Neural progenitor cell (in vitro differentiated cells): ENCODE measurements around the gene NOP58. TPM values are rescaled to one million over a fixed set of nuclear protein-coding genes. Genes with fewer than 3 reads are reported as not detected.
A peak's percentile ranks its signal among the peaks of the same experiment; 100 is the strongest.

Experiments
- DNase-seq: peaks from one replicate; pipeline ENCODE4 v3.0.0-alpha.2; 2016; ENCODE audit warnings: low spot score
- H2AFZ ChIP-seq: fragments of 200-600 bp; sonication (generic); replicated peaks from 2 replicates; pipeline ENCODE4 v1.6.1; 2016; ENCODE audit warnings: antibody characterized with exemption
- H3F3A ChIP-seq: fragments of 200-600 bp; sonication (generic); 2 replicates; pipeline ENCODE4 v1.6.1; 2016; ENCODE audit warnings: antibody characterized with exemption, low read depth
- H3K27ac ChIP-seq: fragments of 200-600 bp; sonication (generic); 2 replicates; pipeline ENCODE4 v1.5.1; 2016; ENCODE audit warnings: mild to moderate bottlenecking
- H3K27me3 ChIP-seq: fragments of 200-600 bp; sonication (generic); 2 replicates; pipeline ENCODE4 v1.6.1; 2016; ENCODE audit warnings: mild to moderate bottlenecking, moderate library complexity
- H3K36me3 ChIP-seq: fragments of 200-600 bp; sonication (generic); 2 replicates; pipeline ENCODE4 v1.5.1; 2016
- H3K4me1 ChIP-seq: fragments of 200-600 bp; sonication (generic); 2 replicates; pipeline ENCODE4 v1.6.1; 2016; ENCODE audit warnings: mixed run types
- H3K4me2 ChIP-seq: fragments of 200-600 bp; sonication (generic); 2 replicates; pipeline ENCODE4 v1.6.1; 2016
- H3K4me3 ChIP-seq: fragments of 200-600 bp; sonication (generic); 2 replicates; pipeline ENCODE4 v1.5.1; 2016
- H3K79me2 ChIP-seq: fragments of 200-600 bp; sonication (generic); 2 replicates; pipeline ENCODE4 v1.6.1; 2016; ENCODE audit warnings: low read depth
- H3K9ac ChIP-seq: fragments of 200-600 bp; sonication (generic); 2 replicates; pipeline ENCODE4 v1.6.1; 2016
- H3K9me3 ChIP-seq: fragments of 200-600 bp; sonication (generic); 2 replicates; pipeline ENCODE4 v1.5.1; 2016; ENCODE audit warnings: low read depth
- H4K20me1 ChIP-seq: fragments of 200-600 bp; sonication (generic); 2 replicates; pipeline ENCODE4 v1.6.1; 2016; ENCODE audit warnings: low read depth
- H3K27ac Mint-ChIP-seq: 3 replicates; pipeline ENCODE4 v1.8.0; 2021; ENCODE audit warnings: mixed read lengths
- H3K27me3 Mint-ChIP-seq: 2 replicates; pipeline ENCODE4 v1.8.0; 2022; ENCODE audit warnings: low read depth, mild to moderate bottlenecking, inconsistent platforms, moderate library complexity, mixed read lengths; ENCODE audit not compliant: insufficient read depth
- H3K36me3 Mint-ChIP-seq: 3 replicates; pipeline ENCODE4 v1.8.0; 2021; ENCODE audit warnings: mixed read lengths
- H3K4me1 Mint-ChIP-seq: 3 replicates; pipeline ENCODE4 v1.8.0; 2021; ENCODE audit warnings: mixed read lengths
- H3K4me3 Mint-ChIP-seq: 3 replicates; pipeline ENCODE4 v1.8.0; 2021; ENCODE audit warnings: mild to moderate bottlenecking, moderate library complexity, mixed read lengths
- H3K9me3 Mint-ChIP-seq: 3 replicates; pipeline ENCODE4 v1.8.0; 2020; ENCODE audit warnings: mixed read lengths
- CTCF ChIP-seq: fragments of 200-600 bp; sonication (generic); IDR thresholded peaks from 2 replicates; pipeline ENCODE4 v1.5.1; 2017; ENCODE audit warnings: antibody characterized with exemption, mild to moderate bottlenecking
- EZH2 ChIP-seq: fragments of 200-600 bp; sonication (generic); IDR thresholded peaks from 2 replicates; pipeline ENCODE4 v1.6.1; 2017; ENCODE audit warnings: antibody characterized with exemption, mild to moderate bottlenecking, moderate library complexity
- EZH2phosphoT487 ChIP-seq: fragments of 200-600 bp; sonication (generic); IDR thresholded peaks from 2 replicates; pipeline ENCODE4 v1.6.1; 2017; ENCODE audit warnings: antibody characterized with exemption
- total RNA-seq: library from RNA; depleted of rRNA; stranded (reverse); fragments of >200 nt; gene quantifications from 2 replicates; pipeline ENCODE4 v1.2.3, GENCODE V29; 2015; ENCODE audit warnings: low replicate concordance

NOP58 gene
- total RNA-seq, 1 donor from 2014 or later = 112 TPM

- peaks cover 2% of the 10 kb centered on the region for H3K9me3 Mint-ChIP-seq
- Histone ChIP-seq H4K20me1 (no peaks in the 10 kb centered on the region), H3K79me2 (no peaks in the 10 kb centered on the region), H3K9me3 (no peaks in the 10 kb centered on the region), H3K4me3 (no peak overlapping the region), H3K36me3 (no peaks in the 10 kb centered on the region), H3K27ac (no peak overlapping the region), H3F3A (no peaks in the 10 kb centered on the region), H3K4me2 (no peak overlapping the region), H2AFZ (peak overlapping the region; percentile 26), H3K27me3 (no peaks in the 10 kb centered on the region), H3K9ac (no peak overlapping the region), H3K4me1 (no peaks in the 10 kb centered on the region)
- TF ChIP-seq EZH2 = no peak
- TF ChIP-seq CTCF = no peak
- TF ChIP-seq EZH2phosphoT487 = no peak
- no peak for DNase-seq
- no peak overlapping the region for H3K27ac Mint-ChIP-seq
- H3K4me1 Mint-ChIP-seq = no peaks in the 10 kb centered on the region
- H3K36me3 Mint-ChIP-seq = no peaks in the 10 kb centered on the region
- H3K4me3 Mint-ChIP-seq = no peak overlapping the region
- peaks cover 3% of the 10 kb centered on the region for H3K27me3 Mint-ChIP-seq
Measured at GRCh38 chr2:202337151-202337550, 71.6 kb downstream of the NOP58 start.

- no peaks in the 10 kb centered on the region for H3K36me3 Mint-ChIP-seq
- no peaks in the 10 kb centered on the region for H3K36me3 ChIP-seq
- no peak overlapping the region for H3K4me2 ChIP-seq
Measured at GRCh38 chr2:202337706-202338346, 72.3 kb downstream of the NOP58 start.

GRCh38 chr2:202339071-202339870 lies 73.7 kb downstream of the NOP58 start:
- Histone ChIP-seq H3K36me3 (no peaks in the 10 kb centered on the region), H4K20me1 (no peaks in the 10 kb centered on the region), H3K9me3 (no peaks in the 10 kb centered on the region), H3K27me3 (no peaks in the 10 kb centered on the region), H3K4me1 (no peaks in the 10 kb centered on the region), H3K4me3 (no peak overlapping the region), H2AFZ (no peak overlapping the region), H3K79me2 (no peaks in the 10 kb centered on the region), H3K9ac (no peak overlapping the region), H3K4me2 (no peak overlapping the region), H3K27ac (no peak overlapping the region), H3F3A (no peaks in the 10 kb centered on the region)
- Mint-ChIP-seq H3K36me3 (no peaks in the 10 kb centered on the region), H3K4me3 (no peak overlapping the region), H3K27ac (no peak overlapping the region), H3K27me3 (peaks cover 3% of the 10 kb centered on the region), H3K4me1 (no peaks in the 10 kb centered on the region), H3K9me3 (peaks cover 2% of the 10 kb centered on the region)
- TF ChIP-seq CTCF (no peak), EZH2phosphoT487 (no peak), EZH2 (no peak)
- DNase-seq = no peak

More at GRCh38 chr2:202337706-202338346, 72.3 kb downstream of the NOP58 start:
- no peak for DNase-seq
- Histone ChIP-seq H3F3A (no peaks in the 10 kb centered on the region), H3K27ac (no peak overlapping the region), H3K9ac (no peak overlapping the region), H4K20me1 (no peaks in the 10 kb centered on the region), H3K4me1 (no peaks in the 10 kb centered on the region), H3K27me3 (no peaks in the 10 kb centered on the region), H2AFZ (no peak overlapping the region), H3K79me2 (no peaks in the 10 kb centered on the region), H3K4me3 (no peak overlapping the region), H3K9me3 (no peaks in the 10 kb centered on the region)
- no peaks in the 10 kb centered on the region for H3K4me1 Mint-ChIP-seq
- peak overlapping the region; percentile 82 for H3K27ac Mint-ChIP-seq
- H3K9me3 Mint-ChIP-seq = peaks cover 2% of the 10 kb centered on the region
- H3K27me3 Mint-ChIP-seq = peaks cover 3% of the 10 kb centered on the region
- H3K4me3 Mint-ChIP-seq = no peak overlapping the region
- no peak for TF ChIP-seq EZH2
- no peak for TF ChIP-seq CTCF
- TF ChIP-seq EZH2phosphoT487 = no peak
